HFFc6 (cell line): Measurements from ENCODE around the gene GSS. TPM values are rescaled to one million over a fixed set of nuclear protein-coding genes. Genes with fewer than 3 reads are reported as not detected.

Source experiments
- DNase-seq: peaks from one replicate; pipeline ENCODE4 v3.0.0-alpha.2; 2018
- H3K27ac Mint-ChIP-seq: 2 replicates; pipeline ENCODE4 v1.8.0; 2020; ENCODE audit warnings: mild to moderate bottlenecking, mixed read lengths
- H3K27me3 Mint-ChIP-seq: 2 replicates; pipeline ENCODE4 v1.8.0; 2021; ENCODE audit warnings: mild to moderate bottlenecking, moderate library complexity, mixed read lengths; ENCODE audit not compliant: insufficient read depth
- H3K36me3 Mint-ChIP-seq: 2 replicates; pipeline ENCODE4 v1.8.0; 2021; ENCODE audit warnings: low read depth, mixed read lengths
- H3K4me1 Mint-ChIP-seq: 2 replicates; pipeline ENCODE4 v1.8.0; 2020; ENCODE audit warnings: low read depth, mixed read lengths
- H3K4me3 Mint-ChIP-seq: 2 replicates; pipeline ENCODE4 v1.8.0; 2020; ENCODE audit warnings: mild to moderate bottlenecking, moderate library complexity, mixed read lengths
- H3K9me3 Mint-ChIP-seq: 2 replicates; pipeline ENCODE4 v1.8.0; 2020; ENCODE audit warnings: mild to moderate bottlenecking, mixed read lengths
- total RNA-seq, 6 experiments: library from RNA; stranded (reverse); fragmentation: NEBNext Ultra II Directional; extraction: Animal tissue kit (Norgen Biotek cat#: 25700); gene quantifications; 2 replicates in 1 of 6; 3 replicates in 5 of 6; pipeline ENCODE4 v1.2.3, GENCODE V29; 2021
- TF ChIP-seq, protein P1 (sequence below): fragments of 200-600 bp; sonication (generic); IDR thresholded peaks from 2 replicates; pipeline ENCODE4 v1.5.0; 2021; ENCODE audit warnings: antibody characterized with exemption, mild to moderate bottlenecking

The GSS gene
- total RNA-seq, 6 experiments from 2014 or later, result 72.1 to 86.8 (median 76.6) TPM

DNA sequence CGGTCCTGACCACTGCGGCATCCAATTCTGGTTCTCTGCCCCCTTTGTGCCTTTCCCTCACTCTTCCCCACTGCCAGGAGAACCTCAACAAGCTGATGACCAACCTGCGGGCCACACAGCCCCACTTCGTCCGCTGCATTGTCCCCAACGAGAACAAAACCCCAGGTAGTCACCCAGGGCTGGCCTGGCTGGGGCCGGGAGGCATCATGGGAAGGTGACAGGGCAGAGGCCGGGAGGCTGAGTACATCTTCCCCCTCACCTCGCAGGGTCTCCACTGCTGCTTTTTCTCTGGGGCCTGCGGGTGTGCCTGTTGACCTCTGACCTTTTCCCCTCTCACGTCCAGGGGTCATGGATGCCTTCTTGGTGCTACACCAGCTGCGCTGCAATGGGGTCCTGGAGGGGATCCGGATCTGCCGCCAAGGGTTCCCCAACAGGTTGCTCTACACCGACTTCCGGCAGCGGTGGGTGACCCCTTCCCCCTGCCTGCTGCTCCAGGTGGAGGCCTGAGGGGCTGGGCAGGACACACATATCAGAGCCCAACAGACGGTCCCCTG, 35.1 kb upstream of the GSS start:
- Mint-ChIP-seq H3K27me3 (peaks cover 12% of the 10 kb centered on the region), H3K4me3 (no peak overlapping the region), H3K9me3 (no peaks in the 10 kb centered on the region), H3K36me3 (no peaks in the 10 kb centered on the region), H3K27ac (no peak overlapping the region), H3K4me1 (no peaks in the 10 kb centered on the region)
- DNase-seq, result no peak
- TF ChIP-seq, protein P1, sequence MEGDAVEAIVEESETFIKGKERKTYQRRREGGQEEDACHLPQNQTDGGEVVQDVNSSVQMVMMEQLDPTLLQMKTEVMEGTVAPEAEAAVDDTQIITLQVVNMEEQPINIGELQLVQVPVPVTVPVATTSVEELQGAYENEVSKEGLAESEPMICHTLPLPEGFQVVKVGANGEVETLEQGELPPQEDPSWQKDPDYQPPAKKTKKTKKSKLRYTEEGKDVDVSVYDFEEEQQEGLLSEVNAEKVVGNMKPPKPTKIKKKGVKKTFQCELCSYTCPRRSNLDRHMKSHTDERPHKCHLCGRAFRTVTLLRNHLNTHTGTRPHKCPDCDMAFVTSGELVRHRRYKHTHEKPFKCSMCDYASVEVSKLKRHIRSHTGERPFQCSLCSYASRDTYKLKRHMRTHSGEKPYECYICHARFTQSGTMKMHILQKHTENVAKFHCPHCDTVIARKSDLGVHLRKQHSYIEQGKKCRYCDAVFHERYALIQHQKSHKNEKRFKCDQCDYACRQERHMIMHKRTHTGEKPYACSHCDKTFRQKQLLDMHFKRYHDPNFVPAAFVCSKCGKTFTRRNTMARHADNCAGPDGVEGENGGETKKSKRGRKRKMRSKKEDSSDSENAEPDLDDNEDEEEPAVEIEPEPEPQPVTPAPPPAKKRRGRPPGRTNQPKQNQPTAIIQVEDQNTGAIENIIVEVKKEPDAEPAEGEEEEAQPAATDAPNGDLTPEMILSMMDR, result no peak

DNA sequence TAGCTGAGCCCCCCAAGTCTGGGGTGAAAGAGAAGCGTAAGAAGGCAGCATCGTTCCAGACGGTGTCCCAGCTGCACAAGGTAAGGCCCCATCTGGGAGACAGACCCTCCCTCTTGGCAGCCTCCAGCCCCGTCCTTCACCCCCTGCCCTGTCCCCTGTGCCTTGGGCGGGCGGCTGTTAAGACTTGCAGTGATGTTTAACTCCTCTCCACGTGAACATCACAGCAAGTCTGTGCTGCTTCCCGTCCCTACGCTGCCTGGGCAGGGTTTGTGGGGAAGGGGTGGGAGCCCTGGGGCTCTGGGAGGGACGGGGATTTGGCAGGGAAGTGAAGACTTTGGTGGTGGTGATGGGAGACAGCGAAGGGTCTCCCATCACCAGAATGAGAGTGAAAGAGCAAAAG, 34.6 kb upstream of the GSS start:
- Mint-ChIP-seq H3K36me3 (no peaks in the 10 kb centered on the region), H3K4me1 (no peaks in the 10 kb centered on the region), H3K4me3 (no peak overlapping the region)

GRCh38 chr20:34989670-34990069, 34.1 kb upstream of the GSS start:
- TF ChIP-seq, protein P1, result no peak
- Mint-ChIP-seq H3K36me3 (no peaks in the 10 kb centered on the region), H3K4me1 (no peaks in the 10 kb centered on the region), H3K4me3 (no peak overlapping the region), H3K9me3 (no peaks in the 10 kb centered on the region), H3K27ac (no peak overlapping the region), H3K27me3 (peaks cover 19% of the 10 kb centered on the region)
- DNase-seq, result no peak

More for the DNA sequence above, 34.6 kb upstream of the GSS start:
- no peaks in the 10 kb centered on the region for H3K9me3 Mint-ChIP-seq
- TF ChIP-seq, protein P1, result no peak
- DNase-seq, result no peak
- H3K27ac Mint-ChIP-seq, result no peak overlapping the region
- H3K27me3 Mint-ChIP-seq, result peaks cover 17% of the 10 kb centered on the region

- H3K4me1 Mint-ChIP-seq, result no peaks in the 10 kb centered on the region
- no peaks in the 10 kb centered on the region for H3K9me3 Mint-ChIP-seq
- no peak overlapping the region for H3K4me3 Mint-ChIP-seq
- peaks cover 20% of the 10 kb centered on the region for H3K27me3 Mint-ChIP-seq
- no peak overlapping the region for H3K27ac Mint-ChIP-seq
- TF ChIP-seq, protein P1, result no peak
- no peak for DNase-seq
- no peaks in the 10 kb centered on the region for H3K36me3 Mint-ChIP-seq
Measured at GRCh38 chr20:34989118-34989517, 33.5 kb upstream of the GSS start.

DNA sequence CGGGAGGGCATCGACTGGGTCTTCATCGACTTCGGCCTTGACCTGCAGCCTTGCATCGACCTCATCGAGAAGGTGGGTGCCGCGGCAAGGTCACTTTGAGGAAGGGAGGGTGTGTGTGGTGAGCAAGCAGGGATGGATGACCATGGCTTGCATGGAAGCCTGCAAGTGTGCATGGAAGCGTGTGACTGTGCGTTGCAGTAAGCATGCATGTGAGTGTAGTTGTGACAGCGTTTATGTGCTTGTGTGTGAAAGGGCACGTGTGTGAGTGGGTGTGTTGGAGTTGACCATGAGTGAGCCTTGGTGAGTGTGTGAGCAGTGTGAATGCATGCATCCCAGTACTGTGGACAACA, 32.6 kb upstream of the GSS start:
- H3K36me3 Mint-ChIP-seq, result no peaks in the 10 kb centered on the region
- H3K9me3 Mint-ChIP-seq, result no peaks in the 10 kb centered on the region
- DNase-seq, result peak; percentile 6
- TF ChIP-seq, protein P1, result no peak
- H3K4me1 Mint-ChIP-seq, result 0 out of 2 replicates have a peak, but pooled peaks cover 3% of the 10 kb centered on the region
- no peak overlapping the region for H3K27ac Mint-ChIP-seq
- no peak overlapping the region for H3K4me3 Mint-ChIP-seq
- peaks cover 25% of the 10 kb centered on the region for H3K27me3 Mint-ChIP-seq
